Activated CD4-positive, alpha-beta memory T cell treated with anti-CD3 and anti-CD28 coated beads, Interleukin-2, amount 10 ng/mL, durations not matched to agents 7 days and 5 days (primary cell): ENCODE data around the gene MGAT5B. TPM values are rescaled to one million over a fixed set of nuclear protein-coding genes. Genes with fewer than 3 reads are reported as not detected.

Experiments
- CTCF ChIA-PET: fragments of 350-600 bp; sonication (Branson Sonifier 250); formaldehyde crosslinking; loops from one replicate; lab custom pipeline; 2021; ENCODE audit warnings: antibody characterized with exemption, inconsistent platforms; lab: Charles Lee
- POLR2A ChIA-PET: fragments of 350-600 bp; sonication (Branson Sonifier 250); formaldehyde crosslinking; loops from one replicate; lab custom pipeline; 2021; ENCODE audit warnings: antibody characterized with exemption; lab: Charles Lee
- DNase-seq: peaks from one replicate; pipeline ENCODE4 v3.0.0-alpha.2; 2020
- H3K27ac Mint-ChIP-seq: one replicate; pipeline ENCODE4 v1.8.0; 2021; ENCODE audit warnings: mild to moderate bottlenecking, mixed read lengths
- H3K27me3 Mint-ChIP-seq: one replicate; pipeline ENCODE4 v1.8.0; 2021; ENCODE audit warnings: mixed read lengths
- H3K36me3 Mint-ChIP-seq: one replicate; pipeline ENCODE4 v1.8.0; 2021; ENCODE audit warnings: low read depth, mixed read lengths
- H3K4me1 Mint-ChIP-seq: one replicate; pipeline ENCODE4 v1.8.0; 2021; ENCODE audit warnings: mixed read lengths
- H3K4me3 Mint-ChIP-seq: one replicate; pipeline ENCODE4 v1.8.0; 2021; ENCODE audit warnings: mild to moderate bottlenecking, mixed read lengths
- H3K9me3 Mint-ChIP-seq: one replicate; pipeline ENCODE4 v1.8.0; 2021; ENCODE audit warnings: mixed read lengths
- total RNA-seq, 2 experiments: library from RNA; stranded (reverse); gene quantifications; one replicate each; pipeline ENCODE4 v1.2.3, GENCODE V29; 2021

Gene MGAT5B
- total RNA-seq, 2 experiments from 2014 or later, result 0.08 to 0.13 TPM

DNA sequence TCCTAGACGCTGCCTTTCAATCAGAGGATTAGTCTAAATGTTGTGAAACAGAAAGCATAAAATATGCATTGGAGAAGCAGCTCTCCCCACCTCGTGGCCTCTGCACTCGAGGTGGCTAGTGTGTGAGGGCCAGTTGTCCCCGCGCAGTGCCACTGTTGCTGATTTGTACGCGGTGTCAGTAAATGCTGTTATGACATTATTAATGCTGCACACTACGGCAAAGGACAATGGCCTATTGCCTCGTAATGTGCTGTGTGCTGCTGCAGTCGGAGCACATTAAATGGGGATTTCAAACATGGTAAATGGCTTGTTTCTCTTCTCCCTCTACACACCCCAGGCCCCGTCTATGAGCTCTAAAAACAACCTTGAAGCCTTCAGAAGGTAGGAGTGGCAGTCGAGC lies 5.7 kb upstream of the MGAT5B start:
- ChIA-PET CTCF (interaction anchor here (1.4 kb wide), 1 partner anchor 194 kb away, joined by 4 read pairs; no protein-coding TSS in a partner anchor), POLR2A (no interaction called here)
- Mint-ChIP-seq H3K27me3 (peaks cover 16% of the 10 kb centered on the region), H3K36me3 (no peaks in the 10 kb centered on the region), H3K9me3 (no peaks in the 10 kb centered on the region), H3K27ac (no peak overlapping the region), H3K4me3 (no peak overlapping the region), H3K4me1 (peaks cover 2% of the 10 kb centered on the region)
- no peak for DNase-seq

DNA sequence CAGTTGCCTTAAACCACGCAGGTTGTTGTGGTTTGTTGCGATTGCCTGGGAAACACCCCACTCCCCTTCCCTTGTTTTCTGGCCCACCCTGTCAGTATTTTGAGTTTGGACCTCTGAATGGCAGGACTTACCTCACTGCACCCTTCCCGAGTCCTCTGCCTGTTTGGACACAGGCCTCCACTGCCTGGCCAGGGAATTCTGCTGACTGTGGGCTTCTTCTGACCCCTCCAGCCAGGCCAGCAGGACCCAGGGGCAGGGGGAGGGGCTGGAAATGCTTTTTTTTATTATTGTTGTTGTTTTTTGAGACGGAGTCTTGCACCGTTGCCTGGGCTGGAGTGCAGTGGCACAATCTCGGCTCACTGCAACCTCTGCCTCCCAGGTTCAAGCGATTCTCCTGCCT lies 4.2 kb upstream of the MGAT5B start:
- Mint-ChIP-seq H3K36me3 (no peaks in the 10 kb centered on the region), H3K4me1 (peaks cover 9% of the 10 kb centered on the region), H3K27me3 (peaks cover 23% of the 10 kb centered on the region), H3K9me3 (no peaks in the 10 kb centered on the region), H3K27ac (no peak overlapping the region), H3K4me3 (no peak overlapping the region)
- ChIA-PET CTCF (no interaction called here), POLR2A (no interaction called here)
- DNase-seq, result no peak

DNA sequence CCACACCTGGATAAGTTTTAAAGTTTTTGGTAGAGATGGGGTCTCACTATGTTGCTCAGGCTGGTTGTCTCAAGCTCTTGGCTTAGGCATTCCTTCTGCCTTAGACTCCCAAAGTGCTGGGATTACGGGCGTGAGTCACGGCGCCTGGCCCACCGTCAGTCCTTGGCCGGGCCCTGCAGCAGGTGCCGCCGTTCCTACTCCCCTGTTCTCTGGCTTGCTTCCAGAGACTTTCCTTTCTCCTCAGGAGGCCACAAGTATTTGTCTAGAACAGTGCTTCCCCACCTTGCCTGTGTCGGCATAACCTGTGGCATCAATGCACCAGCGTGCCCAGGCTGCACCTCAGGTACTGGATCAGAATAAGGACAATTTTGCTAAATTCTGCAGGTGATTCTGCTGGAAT lies 3.0 kb upstream of the MGAT5B start:
- DNase-seq, result no peak
- Mint-ChIP-seq H3K27me3 (peaks cover 22% of the 10 kb centered on the region), H3K4me1 (peaks cover 10% of the 10 kb centered on the region), H3K36me3 (no peaks in the 10 kb centered on the region), H3K27ac (no peak overlapping the region), H3K4me3 (no peak overlapping the region), H3K9me3 (no peaks in the 10 kb centered on the region)
- ChIA-PET CTCF (interaction anchor here (1.1 kb wide), 1 partner anchor 191 kb away, joined by 7 read pairs; no protein-coding TSS in a partner anchor), POLR2A (no interaction called here)

DNA sequence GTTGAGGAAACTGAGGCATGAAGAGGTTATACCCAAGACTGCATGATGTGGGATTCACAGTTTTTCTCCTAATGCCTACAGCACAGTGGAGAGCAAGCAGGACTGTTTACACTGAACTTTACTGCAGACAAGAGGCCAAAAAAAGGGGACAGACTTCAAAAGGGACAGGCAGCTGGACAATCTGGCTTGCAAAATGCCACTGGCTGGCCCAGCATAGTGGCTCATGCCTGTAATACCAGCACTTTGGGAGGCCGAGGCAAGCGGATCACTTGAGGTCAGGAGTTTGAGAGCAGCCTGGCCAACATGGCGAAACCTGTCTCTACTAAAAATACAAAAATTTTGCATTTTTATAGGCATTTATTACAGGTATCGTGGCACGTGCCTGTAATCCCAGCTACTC lies 2.0 kb upstream of the MGAT5B start:
- CTCF ChIA-PET, result no interaction called here

DNA sequence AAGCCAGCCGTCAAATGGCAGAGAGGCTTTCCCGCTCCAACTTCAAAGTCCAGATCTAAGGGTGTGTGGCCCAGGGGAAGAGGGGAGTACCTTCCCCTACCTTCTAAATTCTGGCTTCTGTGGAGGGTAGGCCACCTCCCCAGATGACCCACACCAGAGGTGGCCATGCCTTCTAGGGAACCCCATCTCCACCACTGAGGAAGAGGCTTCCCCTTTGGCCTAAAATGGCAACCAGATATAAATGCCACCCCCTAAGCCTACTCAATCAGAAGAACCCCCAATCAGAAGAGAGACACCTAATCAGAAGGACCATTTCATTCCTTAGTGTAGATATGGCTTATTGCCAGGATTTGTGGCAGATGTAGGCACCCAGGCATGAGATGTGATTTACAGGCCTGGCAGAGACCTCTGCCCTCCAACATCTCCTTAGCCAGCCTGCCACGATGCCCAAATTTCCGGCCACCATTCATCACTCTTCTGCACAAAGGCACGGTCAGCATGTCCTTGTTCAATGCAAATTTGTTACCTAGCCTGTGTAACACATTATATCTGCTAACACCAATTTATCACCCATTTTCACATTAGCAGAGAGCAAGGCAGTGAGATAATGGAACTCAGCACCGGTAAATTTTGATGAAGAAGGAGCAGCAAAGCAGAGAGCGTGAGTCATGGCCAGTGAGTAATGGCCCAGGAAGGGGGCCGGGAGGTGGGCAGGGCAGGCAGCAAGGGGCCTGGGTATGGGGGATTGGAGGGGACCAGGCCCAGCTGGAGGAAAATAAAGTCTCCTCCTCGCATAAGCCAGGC lies 1.2 kb upstream of the MGAT5B start:
- no peaks in the 10 kb centered on the region for H3K36me3 Mint-ChIP-seq
- H3K4me1 Mint-ChIP-seq, result peaks cover 10% of the 10 kb centered on the region
- H3K4me3 Mint-ChIP-seq, result peak overlapping the region; percentile 21
- ChIA-PET POLR2A (interaction anchor here (1.4 kb wide), 1 partner anchor 139 kb away, joined by 5 read pairs; no protein-coding TSS in a partner anchor), CTCF (interaction anchor here (1.0 to 2.4 kb wide), 8 partner anchors 11 to 204 kb away, joined by 3 to 47 read pairs (median 4); no protein-coding TSS in a partner anchor)
- H3K27ac Mint-ChIP-seq, result no peak overlapping the region
- no peak for DNase-seq
- H3K27me3 Mint-ChIP-seq, result peaks cover 33% of the 10 kb centered on the region
- H3K9me3 Mint-ChIP-seq, result no peaks in the 10 kb centered on the region

More for the DNA sequence above, 2.0 kb upstream of the MGAT5B start:
- Mint-ChIP-seq H3K27me3 (peaks cover 29% of the 10 kb centered on the region), H3K36me3 (no peaks in the 10 kb centered on the region), H3K4me3 (no peak overlapping the region), H3K9me3 (no peaks in the 10 kb centered on the region), H3K4me1 (peaks cover 10% of the 10 kb centered on the region), H3K27ac (no peak overlapping the region)
- POLR2A ChIA-PET, result no interaction called here
- no peak for DNase-seq

DNA sequence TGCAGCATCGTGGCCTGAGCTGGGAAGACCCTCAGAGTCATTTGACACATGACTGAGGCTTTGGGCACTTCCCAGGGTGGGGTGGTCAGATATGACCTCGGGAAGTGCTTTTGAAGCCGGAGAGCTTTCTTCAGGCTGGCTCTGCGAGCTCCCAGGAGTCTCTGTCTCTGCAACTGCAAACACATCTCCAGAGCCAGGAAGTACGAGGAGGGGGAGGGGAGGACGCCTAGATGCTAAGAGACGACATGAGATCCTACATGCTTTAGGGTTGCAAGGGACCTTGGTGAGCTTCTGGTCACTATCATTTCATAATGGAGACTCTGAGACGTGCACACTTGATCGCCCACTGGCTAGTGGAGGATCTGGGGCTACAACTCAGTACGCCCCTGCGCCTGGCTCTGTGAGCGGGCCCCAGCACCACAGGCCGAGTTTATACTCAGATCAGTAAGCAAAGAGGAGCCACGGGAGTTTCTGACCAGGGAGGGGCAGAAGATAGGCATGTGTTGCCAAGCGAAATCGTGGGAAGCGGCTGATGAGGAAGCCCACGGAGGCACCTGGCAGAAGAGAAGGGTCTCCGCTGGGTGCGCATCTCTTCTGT lies 527 bp upstream of the MGAT5B start:
- Mint-ChIP-seq H3K36me3 (no peaks in the 10 kb centered on the region), H3K27ac (peak overlapping the region; percentile 54), H3K9me3 (no peaks in the 10 kb centered on the region), H3K4me3 (peak overlapping the region; percentile 57), H3K27me3 (peaks cover 33% of the 10 kb centered on the region), H3K4me1 (peaks cover 12% of the 10 kb centered on the region)
- ChIA-PET POLR2A (interaction anchor here (1.1 to 1.4 kb wide), 2 partner anchors 140 to 189 kb away, joined by 5 to 7 read pairs; no protein-coding TSS in a partner anchor), CTCF (interaction anchor here (0.7 to 2.4 kb wide), 16 partner anchors 12 to 219 kb away, joined by 3 to 47 read pairs (median 4); no protein-coding TSS in a partner anchor)
- DNase-seq, result no peak

DNA sequence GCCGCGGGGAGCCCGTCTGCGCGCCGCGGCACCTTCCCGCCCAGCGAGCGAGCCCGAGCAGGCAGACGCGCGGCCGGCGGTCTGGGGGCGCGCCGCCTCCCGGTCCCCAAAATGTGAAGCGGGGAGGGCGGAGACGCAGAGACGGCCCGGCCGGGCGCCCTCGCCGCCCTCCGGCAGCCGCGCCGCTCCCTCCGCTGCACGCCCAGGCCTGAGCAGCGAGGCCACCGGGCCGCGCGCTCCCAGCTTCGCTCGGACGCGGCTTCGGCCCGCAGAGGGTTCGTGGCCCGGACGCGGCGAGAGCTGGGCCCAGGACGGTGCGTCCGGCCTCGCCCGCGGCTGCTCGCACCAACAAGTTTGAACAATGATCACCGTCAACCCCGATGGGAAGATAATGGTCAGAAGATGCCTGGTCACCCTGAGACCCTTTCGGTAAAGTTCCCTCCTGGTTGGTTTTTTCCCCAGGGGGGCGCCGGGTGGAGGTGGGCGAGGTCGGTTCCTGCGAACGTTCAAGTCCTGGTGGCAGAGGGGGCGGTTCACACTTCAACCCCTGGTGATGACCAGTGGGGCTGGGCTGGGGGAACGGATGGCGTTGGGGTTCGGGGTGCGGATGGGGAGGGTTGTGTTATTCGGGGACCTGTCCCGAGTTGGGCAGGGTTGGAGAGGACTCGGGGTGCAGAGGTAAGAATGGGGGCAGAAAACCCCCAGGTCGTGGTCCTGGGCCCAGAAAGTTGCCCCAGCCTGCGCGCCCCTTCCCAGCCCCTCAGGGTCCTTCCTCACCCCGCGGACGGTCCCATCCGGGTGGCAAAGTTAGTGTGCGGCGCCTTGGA lies 678 bp downstream of the MGAT5B start:
- Mint-ChIP-seq H3K4me3 (no peak overlapping the region), H3K4me1 (peaks cover 13% of the 10 kb centered on the region), H3K36me3 (no peaks in the 10 kb centered on the region), H3K27ac (no peak overlapping the region), H3K27me3 (peaks cover 33% of the 10 kb centered on the region), H3K9me3 (peaks cover under 1% of the 10 kb centered on the region)
- ChIA-PET POLR2A (interaction anchor here (0.6 to 1.1 kb wide), 2 partner anchors 112 to 187 kb away, joined by 4 to 7 read pairs; no protein-coding TSS in a partner anchor), CTCF (interaction anchor here (0.6 to 2.4 kb wide), 13 partner anchors 13 to 398 kb away, joined by 3 to 47 read pairs (median 3); no protein-coding TSS in a partner anchor)
- DNase-seq, result no peak

DNA sequence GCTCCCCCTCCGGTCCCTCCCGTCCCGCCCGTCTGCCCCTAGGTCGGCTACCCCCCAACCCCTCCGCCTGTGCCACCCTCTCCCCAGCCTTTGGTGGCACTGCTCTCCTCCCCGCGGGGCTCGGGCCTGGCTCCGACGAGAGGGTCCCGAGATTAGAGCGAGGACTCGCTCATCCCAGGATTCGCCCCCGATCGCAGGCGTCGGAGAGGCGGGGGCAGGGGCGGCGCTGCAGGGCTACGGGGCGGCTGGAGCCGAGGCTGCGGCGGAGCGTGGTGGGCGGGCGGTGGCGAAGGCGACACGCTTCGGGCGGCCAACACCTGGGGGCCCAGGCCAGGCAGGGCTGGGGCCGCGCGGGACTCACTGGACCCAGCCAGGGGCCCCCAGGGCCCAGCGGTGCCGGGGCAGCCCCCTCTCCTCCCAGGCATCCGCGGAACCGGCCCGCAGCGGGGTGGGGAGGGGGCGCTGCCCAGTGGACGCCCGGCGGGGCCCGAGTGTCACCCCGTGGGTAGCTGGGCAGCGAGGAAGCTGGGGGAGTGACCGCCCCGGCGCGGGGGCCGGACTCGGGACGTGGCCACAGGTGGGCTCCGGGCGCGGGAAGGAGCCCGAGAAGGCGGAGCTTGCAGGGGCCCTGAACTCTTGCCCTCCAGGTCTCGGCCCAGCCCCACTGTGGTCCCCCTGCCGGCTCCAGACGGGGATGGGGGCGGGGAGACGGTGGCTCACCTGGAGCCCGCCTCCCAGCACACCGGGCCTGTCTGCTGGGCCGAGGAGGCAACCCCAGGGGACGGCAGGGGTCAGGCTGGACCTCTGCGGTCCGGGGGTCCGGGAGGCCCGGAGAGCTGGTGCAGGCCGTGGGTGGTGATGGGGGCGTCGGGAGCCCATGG lies 1.5 kb downstream of the MGAT5B start:
- Mint-ChIP-seq H3K4me1 (peaks cover 13% of the 10 kb centered on the region), H3K9me3 (peaks cover 7% of the 10 kb centered on the region), H3K27me3 (peaks cover 33% of the 10 kb centered on the region), H3K36me3 (no peaks in the 10 kb centered on the region), H3K27ac (no peak overlapping the region), H3K4me3 (no peak overlapping the region)
- DNase-seq, result no peak
- ChIA-PET POLR2A (no interaction called here), CTCF (no interaction called here)

DNA sequence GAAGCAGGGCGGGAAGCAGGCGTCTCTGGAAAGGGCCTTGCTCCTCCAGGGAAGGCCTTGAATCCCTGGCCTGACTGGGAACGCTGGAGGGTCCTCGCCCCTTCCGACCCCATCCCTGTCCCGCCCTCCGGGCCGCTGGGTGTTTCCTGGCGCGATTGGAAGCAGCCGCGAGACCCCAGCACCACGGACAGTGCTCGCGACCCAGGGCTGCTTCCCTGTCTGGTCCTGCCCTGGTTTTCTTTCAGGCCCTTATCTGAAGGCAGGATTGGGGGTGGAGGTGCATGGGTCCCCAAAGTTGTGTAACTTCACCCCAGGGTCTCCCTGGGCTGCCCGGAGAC lies 2.1 kb downstream of the MGAT5B start:
- no peaks in the 10 kb centered on the region for H3K36me3 Mint-ChIP-seq
- no peak for DNase-seq

DNA sequence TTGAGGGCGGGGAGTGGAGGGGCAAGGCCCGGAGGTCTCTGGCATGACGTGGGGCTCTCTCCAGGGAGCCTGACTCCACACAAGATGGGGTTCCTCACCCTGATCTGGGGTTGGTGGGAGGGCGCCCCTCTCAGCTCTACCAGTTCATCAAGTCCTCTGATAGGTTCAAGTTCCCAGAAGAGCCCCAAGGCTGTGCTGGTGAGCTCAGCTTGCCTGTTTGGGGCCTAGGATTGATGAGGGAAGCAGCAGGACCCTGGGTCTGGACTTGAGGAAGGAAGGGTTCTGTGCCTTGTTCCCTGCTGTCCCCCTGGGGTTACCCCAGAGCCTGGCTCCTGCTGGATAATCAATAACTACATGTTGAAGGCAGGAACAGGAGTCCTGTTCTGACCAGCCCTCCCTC lies 3.5 kb downstream of the MGAT5B start:
- no peak for DNase-seq
- H3K27me3 Mint-ChIP-seq, result peaks cover 26% of the 10 kb centered on the region
- no peak overlapping the region for H3K4me3 Mint-ChIP-seq
- peaks cover 3% of the 10 kb centered on the region for H3K36me3 Mint-ChIP-seq
- peaks cover 13% of the 10 kb centered on the region for H3K4me1 Mint-ChIP-seq
- peaks cover 16% of the 10 kb centered on the region for H3K9me3 Mint-ChIP-seq
- no peak overlapping the region for H3K27ac Mint-ChIP-seq
- CTCF ChIA-PET, result interaction anchor here (2.7 kb wide), 1 partner anchor 185 kb away, joined by 11 read pairs; no protein-coding TSS in a partner anchor
- POLR2A ChIA-PET, result no interaction called here

More for the DNA sequence above, 2.1 kb downstream of the MGAT5B start:
- Mint-ChIP-seq H3K4me1 (peaks cover 13% of the 10 kb centered on the region), H3K4me3 (no peak overlapping the region), H3K27me3 (peaks cover 32% of the 10 kb centered on the region), H3K9me3 (peaks cover 12% of the 10 kb centered on the region), H3K27ac (no peak overlapping the region)
- POLR2A ChIA-PET, result no interaction called here
- CTCF ChIA-PET, result interaction anchor here (2.7 kb wide), 1 partner anchor 186 kb away, joined by 11 read pairs; no protein-coding TSS in a partner anchor

DNA sequence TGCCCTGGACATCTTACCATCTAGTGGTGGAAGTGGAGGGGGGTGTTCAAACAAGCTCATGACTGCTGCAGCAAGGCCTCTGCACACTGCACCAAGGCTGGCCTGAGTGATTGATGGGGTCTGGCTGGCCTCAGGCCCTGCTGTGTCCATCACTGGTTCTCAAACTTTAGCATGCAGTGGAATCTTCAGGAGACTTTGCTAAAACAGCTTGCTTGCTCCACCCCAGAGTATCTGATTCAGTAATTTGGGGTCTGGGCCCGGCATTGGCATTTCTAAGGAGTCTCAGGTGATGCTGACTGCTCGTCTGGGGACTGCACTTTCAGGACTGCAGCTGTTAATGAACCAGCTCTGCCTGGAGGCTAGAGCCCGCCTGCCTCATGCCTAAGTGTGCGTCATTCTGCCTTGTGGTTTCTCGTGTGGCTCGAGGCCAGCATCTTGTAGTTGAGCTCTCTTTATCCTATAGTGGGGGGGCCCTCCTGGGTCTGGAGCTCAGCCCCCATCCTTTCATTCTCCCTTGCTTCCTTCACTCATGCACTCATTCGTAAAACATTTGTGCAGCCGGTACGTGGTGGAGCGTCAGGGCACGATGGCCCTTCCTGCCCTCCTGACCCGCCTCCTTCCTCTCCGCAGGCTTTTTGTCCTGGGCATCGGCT lies 4.1 kb downstream of the MGAT5B start:
- POLR2A ChIA-PET, result no interaction called here
- Mint-ChIP-seq H3K9me3 (peaks cover 16% of the 10 kb centered on the region), H3K4me3 (no peak overlapping the region)

More for the DNA sequence above, 4.1 kb downstream of the MGAT5B start:
- DNase-seq, result no peak
- peaks cover 11% of the 10 kb centered on the region for H3K4me1 Mint-ChIP-seq
- H3K36me3 Mint-ChIP-seq, result peaks cover 3% of the 10 kb centered on the region
- no peak overlapping the region for H3K27ac Mint-ChIP-seq
- CTCF ChIA-PET, result interaction anchor here (2.7 kb wide), 1 partner anchor 184 kb away, joined by 11 read pairs; no protein-coding TSS in a partner anchor
- peaks cover 20% of the 10 kb centered on the region for H3K27me3 Mint-ChIP-seq
